NCI-H2196 (cell line): Measurements from ENCODE around the gene PTCD1.
"Not testable (repeated sequence)": the region's sequence is repeated elsewhere in the genome, so short reads cannot be mapped to it uniquely, and the experiment has no call there.

Source experiments
- DNase-seq: peaks from one replicate; lab custom pipeline; 2025; ENCODE audit not compliant: unreplicated experiment; lab: John Stamatoyannopoulos, UW

Gene PTCD1

DNA sequence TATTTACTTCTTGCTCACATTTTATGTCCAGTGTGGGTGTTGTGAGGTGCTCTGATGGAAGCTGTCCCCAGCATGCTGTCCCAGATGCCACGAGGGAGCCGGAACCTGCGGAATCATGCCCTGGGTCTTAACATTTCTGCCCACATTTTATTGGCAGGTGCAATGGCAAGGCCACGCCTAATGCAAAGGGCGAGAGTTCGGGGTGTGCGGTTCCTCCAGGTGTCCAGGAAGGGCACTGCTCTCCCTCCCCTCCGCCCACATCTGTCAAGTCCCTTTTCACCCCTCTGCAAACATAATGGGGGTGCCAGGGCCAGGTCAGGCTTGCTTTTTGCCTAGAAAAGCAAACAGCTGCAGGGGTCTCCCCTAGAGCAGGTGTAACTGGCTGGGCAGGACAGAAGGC, 46.6 kb downstream of the PTCD1 start:
- DNase-seq, result no peak

DNA sequence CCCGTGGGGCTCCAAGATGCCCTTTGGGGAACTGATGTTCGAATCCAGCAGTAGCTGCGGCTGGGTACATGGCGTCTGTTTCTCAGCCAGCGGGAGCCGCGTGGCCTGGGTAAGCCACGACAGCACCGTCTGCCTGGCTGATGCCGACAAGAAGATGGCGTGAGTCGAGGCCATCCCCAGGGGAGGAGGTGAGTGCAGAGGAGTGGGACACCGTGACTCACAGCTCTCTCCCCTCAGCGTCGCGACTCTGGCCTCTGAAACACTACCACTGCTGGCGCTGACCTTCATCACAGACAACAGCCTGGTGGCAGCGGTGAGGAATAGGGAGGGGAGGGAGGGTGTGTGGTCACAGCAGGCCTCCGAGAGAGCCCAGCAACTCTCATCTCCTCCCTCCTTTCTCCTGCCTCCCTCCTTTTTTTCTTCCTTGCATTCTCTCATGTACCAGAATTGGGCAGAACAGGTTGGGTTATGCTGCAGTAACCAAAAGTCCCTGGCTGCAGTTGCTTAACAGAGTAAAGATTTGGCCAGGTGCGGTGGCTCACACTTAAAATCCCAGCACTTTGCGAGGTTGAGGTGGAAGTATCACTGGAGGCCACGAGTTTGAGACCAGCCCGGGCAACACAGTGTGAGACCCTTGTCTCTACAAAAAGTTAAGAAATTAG, 47.5 kb downstream of the PTCD1 start:
- no peak for DNase-seq

DNA sequence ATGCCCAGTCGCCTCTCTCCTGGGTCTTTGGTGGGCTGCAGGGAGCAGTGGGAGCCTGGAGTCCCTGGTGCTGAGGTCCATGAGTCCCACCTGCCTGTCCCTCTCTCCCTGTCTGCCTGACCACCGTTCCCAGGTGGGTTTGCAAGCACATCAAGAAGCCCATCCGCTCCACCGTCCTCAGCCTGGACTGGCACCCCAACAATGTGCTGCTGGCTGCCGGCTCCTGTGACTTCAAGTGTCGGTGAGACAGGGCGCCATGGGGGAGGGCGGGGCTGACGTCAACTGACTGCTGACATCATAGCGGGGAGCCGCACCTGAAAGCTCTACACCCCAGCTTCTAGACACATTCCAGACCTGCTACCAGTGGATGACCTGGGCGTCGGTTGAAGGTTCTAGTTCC, 48.8 kb downstream of the PTCD1 start:
- no peak for DNase-seq

DNA sequence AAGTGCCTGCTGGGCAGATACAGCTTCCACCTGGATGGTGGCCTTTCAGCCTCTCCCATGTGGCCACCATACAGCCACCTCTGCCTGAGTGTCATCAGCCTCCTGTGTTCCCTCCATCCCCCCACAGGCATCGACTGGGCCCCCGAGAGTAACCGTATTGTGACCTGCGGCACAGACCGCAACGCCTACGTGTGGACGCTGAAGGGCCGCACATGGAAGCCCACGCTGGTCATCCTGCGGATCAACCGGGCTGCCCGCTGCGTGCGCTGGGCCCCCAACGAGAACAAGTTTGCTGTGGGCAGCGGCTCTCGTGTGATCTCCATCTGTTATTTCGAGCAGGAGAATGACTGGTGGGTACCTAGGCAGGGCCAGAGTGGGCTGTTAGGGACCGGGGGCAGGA, 50.7 kb downstream of the PTCD1 start:
- no peak for DNase-seq

DNA sequence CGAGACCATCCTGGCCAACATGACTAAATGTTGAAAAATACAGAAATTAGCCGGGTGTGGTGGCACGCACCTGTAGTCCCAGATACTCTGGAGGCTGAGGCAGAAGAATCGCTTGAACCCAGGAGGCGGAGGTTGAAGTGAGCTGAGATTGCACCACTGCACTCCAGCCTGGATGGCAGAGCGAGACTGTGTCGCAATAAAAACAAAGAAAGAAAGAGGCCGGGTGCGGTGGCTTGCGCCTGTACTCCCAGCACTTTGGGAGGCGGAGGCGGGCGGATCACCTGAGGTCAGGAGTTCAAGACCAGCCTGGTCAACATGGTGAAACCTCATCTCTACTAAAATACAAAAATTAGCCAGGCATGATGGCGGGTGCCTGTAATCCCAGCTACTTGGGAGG, 51.4 kb downstream of the PTCD1 start:
- not testable (repeated sequence) for DNase-seq

DNA sequence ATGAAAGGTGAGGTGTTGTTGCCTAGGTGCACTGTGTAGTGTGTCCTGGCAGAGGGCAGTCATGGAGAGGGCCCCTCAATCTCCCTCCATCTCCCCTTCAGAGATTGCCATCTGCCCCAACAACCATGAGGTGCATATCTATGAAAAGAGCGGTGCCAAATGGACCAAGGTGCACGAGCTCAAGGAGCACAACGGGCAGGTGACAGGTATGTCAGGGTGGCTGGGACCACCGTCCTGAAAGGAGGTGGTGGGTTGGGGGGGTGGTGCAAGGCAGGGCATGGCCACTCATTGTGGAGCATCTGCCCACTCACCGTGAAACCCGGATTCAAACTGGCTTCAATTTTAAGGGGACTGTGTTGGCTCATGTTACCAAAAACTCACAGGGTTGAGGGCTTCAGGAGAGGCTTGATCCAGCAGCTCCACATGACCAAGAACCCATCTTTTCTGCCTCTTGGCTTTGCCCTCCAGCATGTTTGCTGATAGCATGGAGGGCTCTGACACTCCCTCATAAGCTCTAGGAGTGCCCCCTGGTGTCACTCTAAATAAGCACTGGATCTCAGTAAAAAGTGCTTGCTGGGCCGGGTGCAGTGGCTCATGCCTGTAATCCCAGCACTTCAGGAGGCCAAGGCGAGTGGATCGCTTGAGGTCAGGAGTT, 51.9 kb downstream of the PTCD1 start:
- DNase-seq, result no peak

DNA sequence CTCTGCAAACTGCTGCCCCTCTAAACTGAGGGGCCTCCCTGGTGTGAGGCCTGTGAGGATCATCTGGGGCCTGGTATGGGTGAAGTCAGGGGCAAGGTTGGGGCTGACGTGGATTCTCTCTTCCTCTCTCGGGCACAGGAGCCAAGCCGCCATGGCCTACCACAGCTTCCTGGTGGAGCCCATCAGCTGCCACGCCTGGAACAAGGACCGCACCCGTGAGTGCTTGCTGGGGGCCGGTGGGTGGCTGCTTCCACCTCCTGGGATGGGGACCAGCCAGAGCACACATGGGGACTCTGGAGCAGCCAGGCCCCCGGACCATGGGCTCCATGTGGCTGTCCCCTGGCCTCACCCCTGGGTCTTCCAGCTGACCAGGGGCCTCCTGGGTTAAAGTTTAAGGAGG, 53.0 kb downstream of the PTCD1 start:
- DNase-seq, result no peak

DNA sequence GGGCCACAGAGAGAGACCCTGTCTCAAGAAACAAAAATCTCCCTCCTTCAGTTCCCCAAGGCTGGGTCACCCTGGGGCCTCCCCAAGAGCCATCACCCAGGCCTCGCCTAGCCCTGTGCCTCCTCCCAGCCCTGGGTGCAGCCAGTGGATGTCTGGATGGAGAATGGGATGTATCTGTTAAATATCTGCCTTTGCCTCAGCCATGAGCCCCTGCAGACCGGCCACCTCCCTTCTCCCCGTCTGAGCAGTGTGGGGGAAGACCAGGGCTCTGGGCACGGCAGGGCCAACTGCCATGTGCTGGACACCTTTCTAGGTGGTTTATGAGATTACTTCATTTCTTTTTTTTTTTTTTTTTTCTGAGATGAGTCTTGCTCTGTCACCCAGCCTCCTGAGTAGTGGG, 54.1 kb downstream of the PTCD1 start:
- DNase-seq, result no peak

DNA sequence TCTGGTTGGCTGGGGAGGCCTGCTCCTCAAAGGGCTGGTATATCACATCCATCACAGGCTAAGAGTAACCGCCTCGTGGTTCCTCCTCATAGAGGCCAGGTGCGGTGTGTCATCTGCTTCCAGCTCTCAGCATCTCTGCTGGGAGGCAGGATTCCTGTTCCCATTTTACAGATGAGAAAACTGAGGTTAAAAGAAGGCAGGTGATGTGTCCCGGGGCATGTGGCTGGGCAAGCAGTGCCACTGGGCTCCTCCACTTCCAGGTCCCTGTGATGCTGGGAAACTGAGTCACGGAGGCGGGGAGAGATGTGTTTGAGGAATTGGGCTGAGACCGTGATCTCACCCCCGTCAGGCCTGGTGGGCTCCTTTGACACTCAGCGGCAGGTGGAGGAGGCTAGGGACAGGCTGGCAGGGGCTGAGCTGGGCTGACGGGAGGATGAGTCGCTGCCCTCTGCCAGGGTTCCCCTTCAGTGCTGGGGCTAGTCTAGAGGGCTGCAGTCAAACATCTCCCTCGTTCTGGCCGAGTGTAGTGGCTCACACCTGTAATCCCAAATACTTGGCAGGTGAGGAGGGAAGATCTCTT, 54.7 kb downstream of the PTCD1 start:
- DNase-seq, result no peak

DNA sequence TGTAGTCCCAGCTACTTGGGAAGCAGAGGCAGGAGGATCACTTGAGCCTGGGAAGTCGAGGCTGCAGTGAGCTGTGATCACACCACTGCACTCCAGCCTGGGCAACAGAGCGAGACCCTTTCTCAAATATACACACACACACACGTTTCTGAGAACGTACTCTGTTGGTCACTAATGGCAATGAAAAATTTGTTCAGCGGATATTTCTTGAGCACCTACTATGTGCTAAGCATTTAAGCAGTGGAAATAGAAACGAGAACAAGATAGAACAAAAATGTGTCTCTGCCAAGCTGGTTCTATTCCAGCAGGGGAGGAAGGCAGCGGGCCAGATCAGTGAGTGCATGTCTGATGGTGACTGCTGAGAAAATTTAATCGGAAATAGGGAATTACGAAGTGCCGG, 55.4 kb downstream of the PTCD1 start:
- DNase-seq, result no peak

DNA sequence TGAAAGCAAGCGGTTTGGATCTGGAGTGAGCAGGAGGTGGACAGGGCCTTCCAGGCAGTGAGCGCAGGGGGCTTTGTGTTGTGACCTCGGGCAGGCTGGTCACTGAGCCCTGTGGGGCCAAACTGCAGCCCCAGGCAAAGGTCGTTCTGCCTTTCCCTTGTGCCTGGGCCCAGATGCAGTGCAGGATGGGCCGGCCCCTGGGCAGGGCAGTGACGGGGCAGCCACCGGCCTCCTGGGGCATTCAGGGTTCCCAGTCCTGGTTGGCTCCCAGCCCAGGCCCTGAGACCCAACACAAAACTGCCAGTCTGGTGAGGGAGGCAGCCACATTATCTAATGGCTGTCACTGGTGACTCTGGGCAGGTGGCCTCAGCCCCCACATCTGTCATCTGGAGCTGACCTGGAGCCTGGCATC, 56.9 kb downstream of the PTCD1 start:
- DNase-seq, result no peak

DNA sequence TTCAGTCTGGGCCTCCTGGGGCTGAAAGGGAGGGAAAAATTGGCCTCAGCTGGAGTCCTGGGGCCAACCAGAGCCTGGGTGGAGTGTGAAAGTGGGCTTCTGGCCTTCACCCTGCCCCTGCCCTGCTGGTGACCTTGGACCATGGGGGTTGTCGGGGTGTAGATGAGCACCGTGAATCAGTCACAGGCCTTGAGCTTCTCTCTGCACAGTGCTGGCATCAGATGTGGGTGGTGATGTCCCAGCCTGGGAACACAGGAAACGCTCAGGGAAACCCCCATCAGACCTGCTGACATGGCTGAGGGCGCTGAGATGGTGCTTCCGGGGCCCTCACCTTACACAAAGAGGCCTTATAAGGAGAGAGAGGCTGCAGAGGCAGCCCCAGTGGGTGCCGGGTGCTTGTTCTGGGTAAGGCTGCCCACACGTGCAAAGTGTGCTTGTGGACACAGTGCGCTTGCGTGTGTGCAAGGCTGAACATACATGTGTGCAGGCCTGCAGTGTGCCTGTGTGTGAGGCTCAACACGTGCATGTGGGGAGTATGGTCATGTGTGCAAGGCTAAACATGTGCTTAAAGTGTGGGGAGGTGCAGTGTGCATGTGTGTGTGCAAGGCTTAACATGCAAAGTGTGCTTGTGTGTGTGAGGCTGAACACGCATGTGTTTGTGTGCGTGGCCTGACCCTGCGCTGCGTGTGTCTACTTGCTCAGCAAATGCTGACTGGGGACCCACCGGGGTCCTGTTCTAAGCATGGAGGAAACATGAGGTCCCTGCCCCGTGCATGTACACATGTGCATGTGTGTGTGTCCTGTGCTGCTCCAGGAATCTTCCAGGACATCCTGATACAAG, 57.6 kb downstream of the PTCD1 start:
- DNase-seq, result no peak

DNA sequence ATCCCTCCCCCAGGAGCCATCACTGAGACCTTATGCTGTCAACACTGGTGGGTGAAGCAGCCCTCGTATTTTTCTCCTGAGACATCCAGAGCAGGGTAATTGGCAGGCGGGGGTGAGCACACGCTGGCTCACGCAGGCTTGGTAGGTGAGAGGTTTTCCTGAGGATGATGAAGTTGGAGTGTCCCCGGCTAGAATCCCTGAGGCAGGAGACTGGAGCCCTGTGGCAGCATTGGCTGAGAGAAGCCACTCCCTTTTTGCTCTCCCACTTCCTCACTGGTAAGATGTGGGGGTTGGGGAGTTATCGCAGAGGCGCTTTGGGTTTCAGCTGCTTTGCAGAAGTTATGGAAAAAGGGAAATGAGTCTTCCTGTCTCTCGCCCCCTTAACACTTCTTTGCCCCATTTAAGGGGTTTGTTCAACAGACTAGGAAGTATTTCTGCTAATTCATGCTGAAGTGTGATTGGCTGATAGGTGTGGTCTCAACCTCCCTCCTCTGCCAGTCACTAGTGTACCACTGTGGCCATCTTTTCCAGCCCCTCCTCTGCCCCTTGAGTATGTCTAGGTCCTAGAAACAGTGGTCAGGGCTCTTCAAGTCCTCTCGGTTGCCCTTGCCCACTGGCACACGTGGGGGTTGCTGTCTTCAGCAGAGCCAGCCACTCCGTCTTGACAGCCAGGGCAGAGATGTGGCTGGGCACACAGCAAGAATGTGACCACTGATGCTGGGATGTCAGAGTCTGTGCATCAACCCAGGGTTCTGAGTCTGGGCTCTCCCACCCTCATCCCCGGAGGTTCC, 58.4 kb downstream of the PTCD1 start:
- DNase-seq, result no peak

DNA sequence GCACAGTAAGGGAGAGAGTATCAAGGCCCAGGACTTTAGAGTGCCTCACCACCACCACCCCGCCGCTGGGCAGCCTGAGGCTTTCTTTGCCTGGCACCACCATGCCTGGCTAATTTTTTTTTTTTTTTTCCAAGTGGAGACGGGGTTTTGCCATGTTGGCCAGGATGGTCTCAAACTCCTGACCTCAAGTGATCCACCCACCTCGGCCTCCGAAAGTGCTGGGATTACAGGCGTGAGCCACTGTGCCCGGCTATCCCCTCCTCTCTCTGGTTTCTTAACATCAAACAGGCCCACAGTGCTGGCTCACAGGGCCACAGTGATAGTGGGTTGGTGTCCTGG, 58.9 kb downstream of the PTCD1 start:
- DNase-seq, result not testable (repeated sequence)

DNA sequence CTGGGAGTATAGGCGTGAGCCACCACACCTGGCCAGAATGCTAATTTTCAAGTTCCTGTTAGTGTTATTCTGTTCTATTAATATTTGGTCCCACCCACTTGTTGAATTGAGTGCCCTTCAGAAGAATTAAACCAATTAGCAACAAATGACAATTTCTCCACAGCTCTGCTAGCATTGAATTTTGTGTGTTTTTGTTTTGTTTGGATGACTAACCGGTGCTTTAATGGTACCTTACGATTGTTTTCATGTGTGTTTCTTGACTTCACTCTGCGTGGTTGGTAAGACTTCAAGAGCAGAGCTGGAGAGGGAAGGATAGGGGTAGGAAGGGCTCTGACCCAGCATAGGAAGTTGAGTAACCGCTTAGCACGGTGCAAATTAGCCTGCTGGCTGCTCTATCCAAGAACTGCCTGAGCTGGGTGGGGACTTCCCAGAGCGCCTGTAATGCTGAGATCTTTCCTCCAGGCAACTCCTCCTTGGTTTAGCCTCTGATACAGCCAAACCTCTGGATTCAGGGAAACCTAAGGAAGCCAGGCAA, 59.5 kb downstream of the PTCD1 start:
- DNase-seq, result no peak

DNA sequence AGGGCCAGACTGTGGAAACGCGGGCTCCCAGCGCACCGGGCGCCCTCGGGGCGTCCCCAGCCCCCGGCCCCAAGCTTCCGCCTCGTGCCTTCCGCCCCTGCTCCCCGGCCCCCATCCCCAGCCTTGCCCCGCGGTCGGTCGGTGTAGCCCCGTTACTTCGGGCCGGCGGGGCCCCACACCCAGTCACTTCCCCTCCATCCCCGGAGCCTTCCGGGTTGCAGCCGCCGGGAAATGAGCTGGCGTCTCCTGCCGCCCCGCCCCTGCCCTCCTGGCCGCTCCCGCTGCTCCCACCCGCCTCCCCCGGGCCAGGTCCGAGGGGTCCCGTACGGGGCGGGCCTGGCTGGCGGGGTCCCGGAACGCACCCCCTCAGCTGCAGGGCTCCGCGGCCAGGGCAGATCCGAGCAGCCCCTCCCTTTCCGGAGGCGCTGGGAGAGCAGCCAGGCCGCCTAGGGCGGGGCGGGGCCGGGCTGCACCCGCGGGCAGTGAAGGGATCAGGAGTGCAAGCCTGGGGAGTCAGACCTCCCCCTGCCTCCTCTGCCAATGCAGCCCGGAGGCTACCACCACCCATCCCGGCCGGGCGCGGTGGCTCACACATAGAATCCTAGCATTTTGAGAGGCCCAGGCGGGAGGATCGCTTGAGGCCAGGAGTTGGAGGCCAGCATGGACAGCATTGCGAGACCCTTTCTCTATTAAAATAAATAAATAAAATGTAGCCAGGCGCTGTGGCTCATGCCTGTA, 63.4 kb downstream of the PTCD1 start:
- peak; percentile 75 for DNase-seq

DNA sequence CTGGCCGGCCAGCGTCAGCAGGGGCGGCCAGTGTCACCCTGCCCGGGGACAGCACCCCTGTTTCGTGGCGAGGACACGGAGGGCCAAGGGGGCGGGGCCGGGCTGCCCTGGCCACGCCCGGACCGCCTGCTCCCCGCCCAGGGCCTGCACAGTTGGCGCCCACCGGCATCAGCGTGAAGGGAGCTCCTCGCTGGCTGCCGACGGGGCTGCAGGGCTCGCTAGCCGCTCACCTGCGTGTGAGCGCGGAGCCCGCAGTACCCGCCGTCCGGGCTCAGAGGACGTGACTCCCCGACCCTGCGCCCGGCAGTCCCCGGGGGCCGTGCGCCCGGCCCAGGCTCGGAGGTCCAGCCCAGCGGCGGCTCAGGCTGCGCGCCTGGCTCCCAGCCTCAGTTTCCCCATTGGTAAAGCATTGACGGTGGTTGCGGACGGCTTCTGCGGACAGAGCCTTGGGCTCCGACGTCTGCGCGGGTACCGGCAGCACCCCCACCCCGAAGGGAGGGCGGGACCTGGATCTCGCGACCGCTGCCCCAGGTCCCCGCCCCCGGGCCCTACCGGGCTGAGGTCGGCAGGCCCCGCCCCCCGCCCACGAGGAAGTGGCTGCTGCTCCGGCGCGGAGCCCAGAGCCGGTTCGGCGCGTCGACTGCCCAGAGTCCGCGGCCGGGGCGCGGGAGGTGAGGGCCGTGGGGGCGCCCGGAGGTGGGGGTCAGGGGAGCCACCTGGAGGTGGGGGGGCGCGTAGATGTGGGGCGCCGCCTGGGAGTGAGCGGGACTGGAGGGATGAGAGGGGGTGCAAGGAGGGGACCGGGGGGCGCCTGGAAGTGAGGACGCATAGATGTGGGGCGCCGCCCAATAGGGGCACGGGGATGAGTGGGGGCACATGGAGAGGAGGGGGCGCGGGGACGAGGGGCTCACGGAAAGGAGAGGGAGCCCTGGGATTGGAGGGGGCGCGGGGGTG, 64.2 kb downstream of the PTCD1 start, which contains the start of gene ARPC1B:
ARPC1B (plus strand) TSS at position 620 of the 954 bp plus-strand sequence. CDS start 10,985 bp downstream, outside the sequence.
- peak; percentile 79 for DNase-seq

DNA sequence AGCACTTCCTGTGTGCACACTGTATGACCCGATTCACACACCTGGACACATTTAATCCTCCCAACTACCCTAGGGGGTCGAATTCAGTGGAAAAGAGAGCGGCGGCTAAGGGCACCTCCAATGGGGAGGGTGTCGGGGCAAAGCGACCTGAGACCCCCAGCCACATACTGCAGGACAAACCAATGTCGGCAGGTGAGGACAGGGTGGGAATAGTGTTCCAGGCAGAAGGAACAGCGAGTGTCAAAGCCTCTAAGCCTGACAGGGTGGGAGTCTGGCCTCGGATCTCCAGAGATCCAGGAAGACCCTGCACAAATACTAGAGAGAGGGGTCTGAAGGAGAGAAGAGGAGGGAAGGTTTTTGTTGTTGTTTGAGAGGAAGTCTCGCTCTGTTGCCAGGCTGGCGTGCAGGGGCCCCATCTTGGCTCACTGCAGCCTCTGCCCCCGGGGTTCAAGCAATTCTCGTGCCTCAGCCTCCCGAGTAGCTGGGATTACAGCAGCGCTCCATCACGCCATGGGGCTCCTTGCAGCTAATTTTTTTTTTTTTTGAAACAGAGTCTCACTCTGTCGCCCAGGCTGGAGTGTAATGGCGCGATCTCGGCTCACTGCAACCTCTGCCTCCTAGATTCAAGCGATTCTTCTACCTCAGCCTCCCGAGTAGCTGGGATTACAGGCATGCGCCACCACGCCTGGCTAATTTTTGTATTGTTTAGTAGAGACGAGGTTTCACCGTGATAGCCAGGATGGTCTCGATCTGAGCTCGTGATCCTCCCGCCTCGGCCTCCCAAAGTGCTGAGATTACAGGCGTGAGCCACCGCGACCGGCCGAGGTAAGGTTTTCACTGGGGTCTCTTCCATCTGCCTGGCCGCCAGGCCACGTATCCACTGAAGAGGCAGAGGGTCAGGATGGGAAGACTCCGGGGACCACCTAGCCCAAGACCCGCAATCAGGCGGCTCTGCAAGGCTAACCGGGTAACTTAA, 65.2 kb downstream of the PTCD1 start:
- no peak for DNase-seq
